Activated CD4-positive, alpha-beta T cell treated with anti-CD3 and anti-CD28 coated beads, Interleukin-2, amount 10 ng/mL, durations not matched to agents 24 days and 14 days (primary cell): ENCODE results near the gene VPS13D. TPM values are rescaled to one million over a fixed set of nuclear protein-coding genes. Genes with fewer than 3 reads are reported as not detected.

Experiments used
- DNase-seq: peaks from one replicate; pipeline ENCODE4 v3.0.0; 2022
- H3K27ac Mint-ChIP-seq: one replicate; pipeline ENCODE4 v1.8.0; 2022; ENCODE audit warnings: mild to moderate bottlenecking, mixed read lengths
- H3K27me3 Mint-ChIP-seq: one replicate; pipeline ENCODE4 v1.8.0; 2022; ENCODE audit warnings: mixed read lengths
- H3K36me3 Mint-ChIP-seq: one replicate; pipeline ENCODE4 v1.8.0; 2022; ENCODE audit warnings: low read depth, mild to moderate bottlenecking, mixed read lengths
- H3K4me1 Mint-ChIP-seq: one replicate; pipeline ENCODE4 v1.8.0; 2021; ENCODE audit warnings: mixed read lengths
- H3K4me3 Mint-ChIP-seq: one replicate; pipeline ENCODE4 v1.8.0; 2022; ENCODE audit warnings: mild to moderate bottlenecking, moderate library complexity, mixed read lengths
- H3K9me3 Mint-ChIP-seq: one replicate; pipeline ENCODE4 v1.8.0; 2021; ENCODE audit warnings: mixed read lengths
- intact Hi-C: fragments of 100-400 bp; cut with micrococcal nuclease; formaldehyde crosslinking; loops from one replicate; pipeline ENCODE4 v1.15.1; 2023
- total RNA-seq: library from RNA; stranded (reverse); gene quantifications from 2 replicates; pipeline ENCODE4 v1.2.3, GENCODE V29; 2022

Gene VPS13D
- total RNA-seq, 1 donor from 2014 or later: 30.8 TPM

DNA sequence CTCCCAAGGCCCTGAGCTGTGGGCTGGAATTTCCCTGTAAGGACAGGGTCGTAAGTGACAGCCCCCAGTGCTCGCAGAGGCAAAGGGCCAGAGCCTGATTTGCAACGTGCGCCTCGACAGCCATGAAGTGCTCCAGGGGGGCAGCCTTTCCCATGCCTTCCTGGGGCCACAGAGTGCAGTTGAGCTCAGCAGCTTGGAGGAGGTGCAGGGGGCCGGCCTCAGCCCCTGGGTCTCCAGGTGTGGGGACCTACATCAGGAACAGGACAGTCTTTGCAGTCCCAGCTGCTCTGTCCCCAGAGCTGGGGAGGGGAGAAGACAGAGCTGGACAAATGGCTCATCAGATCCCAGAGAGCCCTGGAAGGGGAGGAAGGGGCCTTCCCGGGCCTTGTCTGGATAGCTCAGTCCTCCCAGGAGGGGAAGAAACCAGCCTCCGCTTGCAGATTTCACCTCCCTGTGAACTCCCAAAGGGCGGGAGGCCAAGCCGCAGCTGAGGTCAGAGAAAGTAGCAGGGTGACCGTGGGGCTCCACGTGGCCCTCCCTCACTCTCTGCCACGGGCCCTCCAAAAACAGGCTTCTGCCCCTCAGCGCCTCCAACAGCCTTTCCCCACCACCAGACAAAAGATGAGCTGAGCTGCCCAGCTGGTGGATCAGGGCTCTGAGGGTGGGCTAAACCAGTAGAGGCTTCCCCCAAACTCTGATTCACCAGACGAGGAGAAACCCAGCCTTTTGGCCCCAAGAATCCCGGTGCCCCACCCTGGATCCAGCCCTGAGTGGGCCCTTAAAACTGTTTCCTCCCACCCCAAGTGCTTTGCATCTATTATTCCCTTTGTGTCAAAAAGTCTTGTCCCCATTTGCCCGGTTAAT is 311.7 kb downstream of the VPS13D start:
- Mint-ChIP-seq H3K36me3 (peaks cover 16% of the 10 kb centered on the region), H3K4me3 (no peak overlapping the region), H3K27ac (no peak overlapping the region), H3K27me3 (peaks cover 11% of the 10 kb centered on the region), H3K9me3 (peaks cover 11% of the 10 kb centered on the region), H3K4me1 (peaks cover 6% of the 10 kb centered on the region)
- no peak for DNase-seq
- intact Hi-C loops: no loop called here

DNA sequence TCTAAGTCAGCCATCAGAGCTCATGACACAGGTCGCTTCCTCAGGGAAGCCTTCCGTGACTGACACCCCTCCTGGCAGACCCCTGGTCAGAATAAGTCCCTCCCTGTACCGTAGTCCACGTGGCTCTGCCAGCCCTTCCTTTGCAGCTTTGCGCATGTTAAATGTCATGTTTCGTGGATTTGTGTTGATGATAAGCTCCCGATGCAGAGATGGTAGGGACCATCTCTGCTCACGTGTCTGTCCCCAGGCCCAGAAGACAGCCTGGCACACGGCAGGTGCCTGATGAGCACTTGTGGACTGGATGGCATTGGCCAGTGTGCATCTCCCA is 312.3 kb downstream of the VPS13D start:
- peaks cover 10% of the 10 kb centered on the region for H3K36me3 Mint-ChIP-seq
- H3K4me1 Mint-ChIP-seq: peaks cover 4% of the 10 kb centered on the region
- H3K27ac Mint-ChIP-seq: no peak overlapping the region
- peaks cover 11% of the 10 kb centered on the region for H3K27me3 Mint-ChIP-seq
- no peak overlapping the region for H3K4me3 Mint-ChIP-seq
- peaks cover 7% of the 10 kb centered on the region for H3K9me3 Mint-ChIP-seq
- intact Hi-C loops: no loop called here
- DNase-seq: no peak

DNA sequence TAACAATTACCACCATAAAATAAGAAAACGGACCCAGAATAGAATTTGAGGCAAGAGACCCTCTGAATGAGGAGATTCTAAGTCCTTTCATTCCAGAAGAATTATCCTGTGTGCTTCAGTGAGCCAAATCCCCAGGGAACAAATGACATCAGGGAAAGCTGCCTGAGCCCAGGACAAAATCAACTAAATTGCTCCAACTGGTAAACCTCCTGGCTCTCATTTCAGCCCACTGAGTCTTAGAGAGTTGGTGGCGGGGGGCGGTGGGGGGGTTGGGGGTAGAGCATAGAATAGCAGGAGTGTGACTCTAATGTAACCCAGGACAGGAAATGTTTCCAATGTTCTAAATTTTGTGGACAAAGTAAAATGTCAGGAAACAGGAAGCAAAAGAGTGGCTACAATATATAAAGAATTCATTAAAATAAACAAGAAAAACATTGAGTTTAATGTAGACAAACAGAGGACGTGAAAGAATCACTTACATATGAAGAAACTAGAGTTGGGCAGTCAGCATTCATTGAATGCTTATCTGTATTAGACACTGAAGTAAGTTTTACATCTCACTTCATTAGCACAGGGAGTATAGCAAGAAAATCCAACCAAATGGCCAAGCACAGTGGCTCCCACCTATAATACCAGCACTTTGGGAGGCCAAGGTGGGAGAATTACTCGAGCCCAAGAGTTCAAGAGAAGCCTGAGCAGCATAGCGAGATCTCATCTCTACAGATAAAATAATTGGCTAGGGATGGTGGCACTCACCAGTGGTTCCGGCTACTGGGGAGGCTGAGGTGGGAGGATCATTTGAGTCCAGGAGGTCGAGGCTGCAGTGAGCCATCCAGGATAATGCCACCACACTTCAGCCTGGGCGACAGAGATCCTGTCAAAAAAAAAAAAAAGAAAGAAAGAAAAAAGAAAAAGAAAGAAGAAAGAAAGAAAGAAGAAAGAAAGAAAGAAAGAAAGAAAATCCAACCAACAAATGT is 313.1 kb downstream of the VPS13D start:
- Mint-ChIP-seq H3K4me3 (no peak overlapping the region), H3K27ac (no peak overlapping the region), H3K27me3 (peaks cover 11% of the 10 kb centered on the region), H3K9me3 (no peaks in the 10 kb centered on the region), H3K4me1 (peaks cover 3% of the 10 kb centered on the region), H3K36me3 (peaks cover 3% of the 10 kb centered on the region)
- intact Hi-C loops: no loop called here
- no peak for DNase-seq

DNA sequence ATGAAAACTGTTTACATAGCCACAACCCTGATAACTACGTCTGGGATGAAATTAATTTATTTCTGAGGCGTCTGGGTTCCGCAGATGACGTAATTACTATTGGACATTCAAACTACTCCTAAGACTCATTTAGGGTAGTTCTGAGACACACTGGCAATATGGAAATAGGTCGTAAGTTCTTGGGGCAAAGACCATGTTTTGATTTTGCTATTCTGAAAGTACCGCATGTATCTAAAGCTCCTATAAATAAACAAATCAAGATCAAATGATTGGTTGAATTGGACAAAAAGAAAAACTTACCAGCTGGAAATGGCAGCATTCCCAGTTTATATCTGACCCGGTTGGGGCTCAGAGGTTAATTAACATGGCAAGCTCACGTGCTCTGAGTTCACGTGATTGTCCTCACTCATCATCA is 313.9 kb downstream of the VPS13D start:
- Mint-ChIP-seq H3K9me3 (no peaks in the 10 kb centered on the region), H3K27ac (no peak overlapping the region), H3K4me3 (no peak overlapping the region), H3K36me3 (no peaks in the 10 kb centered on the region), H3K27me3 (peaks cover 11% of the 10 kb centered on the region), H3K4me1 (peaks cover 3% of the 10 kb centered on the region)
- intact Hi-C loops: no loop called here
- no peak for DNase-seq

DNA sequence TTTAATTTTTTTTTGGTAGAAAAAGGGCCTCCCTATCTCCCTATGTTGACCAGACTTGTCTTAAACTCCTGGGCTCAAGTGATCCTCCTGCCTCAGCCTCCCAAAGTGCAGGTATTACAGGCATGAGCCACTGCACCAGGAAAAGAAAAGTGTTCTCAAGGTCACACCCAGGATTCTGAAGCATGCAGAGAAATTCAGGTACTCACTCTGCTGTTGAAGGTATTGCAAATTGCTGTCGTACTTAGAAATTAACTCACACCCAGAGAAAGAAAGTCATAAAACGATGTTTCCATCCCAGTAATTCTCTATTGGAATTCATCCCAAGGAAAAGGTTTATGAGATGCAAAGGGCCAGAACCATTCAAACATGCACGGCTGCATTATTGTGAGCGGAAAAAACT is 314.5 kb downstream of the VPS13D start:
- H3K4me3 Mint-ChIP-seq: no peak overlapping the region
- H3K9me3 Mint-ChIP-seq: no peaks in the 10 kb centered on the region
- intact Hi-C loops: no loop called here
- no peaks in the 10 kb centered on the region for H3K36me3 Mint-ChIP-seq
- no peak for DNase-seq
- no peak overlapping the region for H3K27ac Mint-ChIP-seq
- H3K27me3 Mint-ChIP-seq: peaks cover 11% of the 10 kb centered on the region
- peaks cover 3% of the 10 kb centered on the region for H3K4me1 Mint-ChIP-seq

DNA sequence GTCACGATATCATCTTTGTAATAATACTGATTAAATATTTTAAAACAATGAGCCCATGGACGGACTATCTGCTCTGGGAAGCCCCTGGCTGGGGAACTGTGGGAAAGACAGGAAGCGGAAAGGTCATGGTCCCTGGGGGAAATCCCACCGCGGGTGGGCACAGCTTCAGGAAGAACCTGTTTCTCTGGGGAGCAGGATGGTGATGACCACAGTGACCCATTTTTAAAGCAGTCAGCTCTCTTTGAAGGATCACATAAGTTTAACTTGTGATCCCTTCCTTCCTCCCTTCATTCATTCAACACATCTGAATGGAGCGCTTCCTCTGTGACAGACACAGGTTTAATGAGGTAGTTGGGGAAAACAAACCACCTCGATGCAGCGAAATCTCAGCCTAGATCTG is 315.2 kb downstream of the VPS13D start:
- H3K4me3 Mint-ChIP-seq: no peak overlapping the region
- no peaks in the 10 kb centered on the region for H3K36me3 Mint-ChIP-seq
- DNase-seq: no peak
- no peaks in the 10 kb centered on the region for H3K9me3 Mint-ChIP-seq
- intact Hi-C loops: no loop called here
- H3K27ac Mint-ChIP-seq: no peak overlapping the region
- peaks cover 11% of the 10 kb centered on the region for H3K27me3 Mint-ChIP-seq
- peaks cover 3% of the 10 kb centered on the region for H3K4me1 Mint-ChIP-seq

DNA sequence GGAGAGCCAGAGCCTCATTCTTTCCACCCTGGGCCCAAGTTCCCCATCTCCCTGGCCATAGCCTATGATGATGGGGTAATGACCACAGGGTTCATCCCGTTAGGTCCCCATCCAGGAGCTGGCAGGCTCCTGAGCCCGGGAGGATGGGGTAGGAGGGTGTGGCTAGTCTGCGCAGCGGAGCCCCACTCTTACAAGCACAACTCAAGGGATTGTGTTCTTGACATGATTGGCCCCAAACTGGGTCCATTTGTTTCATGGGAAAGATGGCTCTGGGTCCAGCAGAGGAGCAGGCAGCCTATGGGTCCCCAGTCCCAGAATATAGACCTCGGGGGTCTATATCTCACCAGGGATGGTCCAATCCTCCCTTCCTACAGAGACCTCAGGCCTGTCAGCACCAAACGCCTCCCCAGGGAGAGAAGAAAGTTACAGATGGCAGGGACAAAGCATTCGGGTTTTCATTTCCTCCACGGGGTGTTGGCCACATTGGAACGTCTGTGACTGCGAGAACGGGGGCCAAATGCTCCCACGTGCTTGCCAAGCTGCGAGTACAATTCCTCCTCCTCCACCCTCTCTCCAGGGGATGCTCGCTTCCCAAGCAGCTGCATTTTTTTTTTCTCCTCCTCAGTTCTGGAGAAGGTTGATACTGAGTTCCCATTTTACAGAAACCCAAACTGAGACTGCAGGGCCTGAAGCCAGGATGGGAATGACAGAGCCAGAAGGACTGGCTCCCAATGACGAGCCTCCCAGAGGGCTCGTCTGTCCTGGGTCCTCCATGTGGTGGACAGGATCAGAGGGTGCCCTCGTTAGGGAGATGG is 317.1 kb downstream of the VPS13D start:
- Mint-ChIP-seq H3K27me3 (peaks cover 11% of the 10 kb centered on the region), H3K4me1 (peaks cover 3% of the 10 kb centered on the region), H3K4me3 (no peak overlapping the region), H3K36me3 (no peaks in the 10 kb centered on the region), H3K9me3 (no peaks in the 10 kb centered on the region), H3K27ac (no peak overlapping the region)
- intact Hi-C loops: no loop called here
- DNase-seq: no peak

DNA sequence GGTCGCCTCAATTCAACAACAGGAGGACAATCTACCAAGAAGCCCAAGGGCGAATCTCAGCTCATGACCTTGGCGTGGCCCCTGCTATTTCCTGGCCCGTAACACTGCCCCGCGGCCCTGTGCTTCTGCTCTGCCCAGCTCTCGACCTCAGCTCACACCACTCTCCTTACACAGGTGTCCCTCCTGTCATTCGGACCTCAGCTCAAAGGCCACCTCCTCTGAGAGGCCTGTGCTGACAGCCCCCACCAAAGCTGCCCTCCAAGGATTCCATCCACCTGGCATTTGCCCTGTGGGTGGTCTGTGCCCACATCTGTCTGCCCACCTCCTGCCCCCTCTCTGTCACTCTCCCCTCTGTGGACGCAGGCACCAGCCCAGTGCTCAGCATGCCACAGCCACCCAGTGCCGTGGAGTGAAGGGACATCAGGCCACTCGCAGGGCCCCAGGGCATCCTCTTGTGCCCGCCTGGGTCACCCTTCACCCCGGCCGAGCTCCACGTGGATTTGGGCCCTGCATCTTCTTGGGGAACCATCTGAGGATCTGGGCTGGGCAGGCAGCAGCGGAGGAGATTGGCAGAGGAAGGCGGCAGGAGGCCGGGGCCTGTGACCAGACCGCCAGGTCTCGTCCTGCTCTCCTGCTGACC is 317.9 kb downstream of the VPS13D start:
- no peak overlapping the region for H3K27ac Mint-ChIP-seq
- H3K9me3 Mint-ChIP-seq: no peaks in the 10 kb centered on the region
- intact Hi-C loops: no loop called here
- no peaks in the 10 kb centered on the region for H3K36me3 Mint-ChIP-seq
- H3K4me1 Mint-ChIP-seq: peaks cover 3% of the 10 kb centered on the region
- no peak for DNase-seq
- no peak overlapping the region for H3K4me3 Mint-ChIP-seq
- peaks cover 11% of the 10 kb centered on the region for H3K27me3 Mint-ChIP-seq

DNA sequence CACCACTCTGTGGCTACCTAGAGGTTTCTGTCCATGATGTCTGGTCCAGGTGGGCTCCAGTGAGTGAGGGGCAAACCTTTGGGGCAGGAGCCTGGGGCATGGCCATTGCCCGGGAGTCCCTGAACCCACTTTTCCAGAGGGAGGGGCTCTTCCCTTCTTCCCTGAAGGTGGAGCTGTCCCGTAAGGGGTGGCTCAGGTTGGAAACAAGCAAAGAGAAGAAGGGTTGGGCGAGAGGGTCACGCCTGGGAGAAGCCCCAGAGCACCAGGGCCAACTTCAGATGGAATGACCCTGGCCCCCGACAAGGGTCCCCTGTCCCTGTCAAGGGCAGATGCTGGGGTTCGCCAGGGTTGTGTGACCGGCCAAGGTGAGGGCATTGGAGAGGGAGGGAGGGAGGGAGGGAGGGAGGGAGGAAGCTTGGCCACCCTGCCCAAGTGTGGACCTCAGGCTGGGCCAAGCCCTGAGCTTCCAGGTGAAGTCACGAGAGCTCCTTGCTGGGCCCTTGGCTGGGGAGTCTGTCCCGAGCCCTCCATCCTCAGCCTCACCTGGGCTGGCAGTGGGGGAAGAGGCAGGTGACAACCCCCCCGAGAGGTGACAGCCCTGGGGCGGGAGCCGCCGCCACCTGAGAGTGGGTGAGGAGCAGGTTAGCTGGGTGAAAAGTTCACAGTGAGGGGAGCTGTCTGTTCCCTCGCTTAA is 318.6 kb downstream of the VPS13D start:
- Mint-ChIP-seq H3K4me3 (no peak overlapping the region), H3K9me3 (no peaks in the 10 kb centered on the region), H3K36me3 (no peaks in the 10 kb centered on the region), H3K27me3 (peaks cover 7% of the 10 kb centered on the region), H3K4me1 (peaks cover 3% of the 10 kb centered on the region), H3K27ac (no peak overlapping the region)
- no peak for DNase-seq
- intact Hi-C loops: no loop called here

DNA sequence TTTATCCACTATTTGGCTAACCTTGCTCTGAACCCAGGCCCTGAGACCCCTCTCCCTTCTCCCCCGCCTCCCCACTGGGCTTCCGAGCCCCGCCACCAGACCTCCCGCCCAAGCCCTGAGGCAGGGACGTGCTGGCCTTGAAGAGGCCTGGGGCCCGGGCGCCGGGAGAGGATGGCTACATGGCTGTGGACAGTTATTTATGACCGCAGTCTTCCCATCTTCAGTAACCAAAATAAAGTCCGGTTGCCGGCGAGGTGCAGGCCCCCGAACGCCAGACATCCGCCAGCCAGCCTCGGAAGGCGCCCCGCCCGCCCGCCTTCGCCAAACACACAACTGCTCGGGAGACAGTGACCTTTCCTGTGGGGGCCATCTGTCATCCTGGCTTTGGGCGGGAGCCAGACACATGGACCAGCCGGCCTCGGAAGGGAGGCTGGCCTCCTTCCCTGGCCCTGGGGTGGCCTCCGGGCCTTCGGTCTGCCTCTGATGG is 319.2 kb downstream of the VPS13D start:
- intact Hi-C loops: no loop called here
- Mint-ChIP-seq H3K27ac (no peak overlapping the region), H3K4me3 (no peak overlapping the region), H3K9me3 (peaks cover 1% of the 10 kb centered on the region), H3K36me3 (no peaks in the 10 kb centered on the region), H3K27me3 (peaks cover 7% of the 10 kb centered on the region), H3K4me1 (peaks cover 3% of the 10 kb centered on the region)
- DNase-seq: no peak

DNA sequence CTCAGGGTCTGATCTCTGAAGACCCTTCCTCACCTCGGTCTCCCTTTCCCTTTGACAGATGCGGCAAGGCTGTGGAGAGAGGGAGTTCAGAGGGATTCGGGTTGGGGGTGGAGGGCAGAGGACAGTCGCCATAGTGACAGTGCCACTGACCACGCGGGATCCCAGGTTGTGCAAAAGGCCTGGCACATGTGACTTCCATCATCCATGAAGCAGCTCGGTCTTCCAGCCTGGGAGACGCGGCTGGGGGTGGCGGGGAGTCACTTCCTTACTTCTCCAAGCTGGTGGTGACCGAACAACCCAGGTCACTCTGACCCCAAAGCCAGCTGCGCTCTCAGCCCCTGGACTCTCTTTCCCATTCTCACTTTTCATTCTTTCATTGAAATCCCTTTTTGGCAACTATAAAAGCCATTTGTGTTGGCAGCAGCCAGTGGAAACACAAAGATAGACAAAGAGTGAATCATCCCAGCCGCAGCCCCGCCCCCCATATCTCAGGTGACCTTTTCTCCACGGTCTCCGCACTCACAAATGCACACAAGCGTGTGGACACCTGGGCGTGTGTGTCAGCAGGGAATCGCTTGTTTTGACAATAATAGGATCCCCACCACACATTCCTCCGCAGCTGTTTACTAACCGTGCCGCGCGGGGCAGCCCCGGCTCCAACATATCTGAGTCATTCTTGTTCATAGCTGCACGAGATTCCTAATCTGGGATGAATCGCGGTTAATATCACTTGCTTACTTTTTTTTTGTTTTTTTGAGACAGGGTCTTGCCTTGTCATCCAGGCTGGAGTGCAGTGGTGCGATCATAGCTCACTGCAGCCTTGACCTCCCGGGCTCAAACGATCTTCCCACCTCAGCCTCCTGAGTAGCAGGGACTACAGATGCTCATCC is 319.9 kb downstream of the VPS13D start:
- H3K9me3 Mint-ChIP-seq: peaks cover 3% of the 10 kb centered on the region
- H3K4me1 Mint-ChIP-seq: peaks cover 3% of the 10 kb centered on the region
- DNase-seq: no peak
- intact Hi-C loops: no loop called here
- no peak overlapping the region for H3K27ac Mint-ChIP-seq
- no peak overlapping the region for H3K4me3 Mint-ChIP-seq
- peaks cover 3% of the 10 kb centered on the region for H3K27me3 Mint-ChIP-seq
- no peaks in the 10 kb centered on the region for H3K36me3 Mint-ChIP-seq

DNA sequence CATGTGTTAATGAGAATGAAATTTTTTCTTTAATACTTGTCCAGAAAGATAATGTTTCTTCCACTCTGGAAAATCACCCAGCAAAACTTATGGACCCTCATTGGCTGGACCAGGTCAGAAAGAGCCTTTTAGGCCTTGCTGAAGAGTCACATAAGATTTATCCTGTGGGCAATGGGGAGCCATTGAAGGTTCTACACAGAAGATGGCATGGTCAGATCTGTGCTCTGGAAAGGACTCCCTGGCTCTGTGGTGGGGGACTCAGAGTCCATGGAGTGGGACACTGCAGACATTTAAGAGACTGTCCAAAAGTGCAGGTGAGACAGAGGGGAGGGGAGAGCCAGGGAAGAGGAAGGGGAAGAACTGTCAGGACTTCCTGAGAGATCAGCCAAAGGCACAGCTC is 321.8 kb downstream of the VPS13D start:
- intact Hi-C loops: no loop called here
- H3K27me3 Mint-ChIP-seq: no peaks in the 10 kb centered on the region
- H3K27ac Mint-ChIP-seq: no peak overlapping the region
- H3K4me3 Mint-ChIP-seq: no peak overlapping the region
- no peaks in the 10 kb centered on the region for H3K36me3 Mint-ChIP-seq
- no peaks in the 10 kb centered on the region for H3K4me1 Mint-ChIP-seq
- DNase-seq: no peak
- H3K9me3 Mint-ChIP-seq: peaks cover 3% of the 10 kb centered on the region
